ENCODE measurements around the gene UTP20.
"Not testable (repeated sequence)": the region's sequence is repeated elsewhere in the genome, so short reads cannot be mapped to it uniquely, and the experiment has no call there.

Gene UTP20

DNA sequence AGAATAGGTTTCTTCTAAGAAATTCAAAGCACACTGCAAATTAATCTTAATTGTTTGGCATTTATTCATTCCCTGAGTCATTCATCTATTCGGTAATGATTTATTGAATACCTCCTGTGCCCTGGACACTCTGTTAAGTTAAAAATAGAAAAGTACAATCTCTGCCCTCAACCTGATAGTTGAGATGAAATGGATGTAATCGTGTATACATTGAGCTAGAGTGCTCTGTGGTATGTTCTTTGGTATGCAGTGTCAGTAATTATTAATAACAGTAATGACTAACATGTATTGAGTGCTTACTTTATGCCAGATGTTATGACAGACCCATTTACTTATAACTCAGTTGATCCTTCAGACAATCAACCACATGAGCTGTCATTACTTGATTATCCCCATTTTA lies 47.6 kb downstream of the UTP20 start:
- DNase-seq, result no peak

- no peak for DNase-seq
Observed at GRCh38 chr12:101328917-101329316, 49.0 kb downstream of the UTP20 start.

GRCh38 chr12:101330631-101331030 lies 50.7 kb downstream of the UTP20 start:
- no peak for DNase-seq

GRCh38 chr12:101336437-101336836 lies 56.5 kb downstream of the UTP20 start:
- DNase-seq, result no peak

DNA sequence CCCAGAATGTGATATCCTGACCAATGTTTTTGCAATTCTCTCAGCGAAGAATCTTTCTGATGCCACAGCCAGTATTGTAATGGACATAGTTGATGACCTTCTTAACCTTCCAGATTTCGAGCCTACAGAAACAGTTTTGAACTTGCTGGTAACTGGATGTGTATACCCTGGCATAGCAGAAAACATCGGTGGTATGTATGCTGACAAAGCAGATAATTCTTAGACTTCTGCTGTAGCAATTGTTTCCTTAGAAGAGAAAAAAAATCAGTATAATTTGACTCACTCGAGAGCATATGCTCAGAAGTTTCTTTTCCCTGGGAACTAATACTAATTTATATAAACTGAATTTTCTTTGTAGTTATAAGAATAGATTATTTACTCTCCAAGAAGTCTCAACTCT lies 58.2 kb downstream of the UTP20 start:
- no peak for DNase-seq

DNA sequence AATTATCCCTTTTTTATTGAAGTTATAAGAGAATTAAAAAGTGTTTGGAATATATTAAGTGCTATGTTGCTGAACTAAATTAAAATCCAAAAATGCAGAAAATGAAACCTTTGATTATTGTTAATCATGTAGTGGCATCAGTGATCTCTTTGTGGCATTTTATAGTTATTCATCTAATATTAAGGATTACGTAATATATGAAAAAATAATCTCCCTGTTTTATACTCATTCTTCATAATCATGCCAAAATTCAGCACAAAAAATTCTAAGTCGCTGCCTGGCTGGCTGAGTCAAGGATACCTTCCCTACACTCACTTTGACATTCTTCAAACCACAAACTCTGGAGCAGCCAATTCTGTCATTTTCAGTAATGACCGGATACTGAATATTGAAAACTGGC lies 64.0 kb downstream of the UTP20 start:
- DNase-seq, result no peak

DNA sequence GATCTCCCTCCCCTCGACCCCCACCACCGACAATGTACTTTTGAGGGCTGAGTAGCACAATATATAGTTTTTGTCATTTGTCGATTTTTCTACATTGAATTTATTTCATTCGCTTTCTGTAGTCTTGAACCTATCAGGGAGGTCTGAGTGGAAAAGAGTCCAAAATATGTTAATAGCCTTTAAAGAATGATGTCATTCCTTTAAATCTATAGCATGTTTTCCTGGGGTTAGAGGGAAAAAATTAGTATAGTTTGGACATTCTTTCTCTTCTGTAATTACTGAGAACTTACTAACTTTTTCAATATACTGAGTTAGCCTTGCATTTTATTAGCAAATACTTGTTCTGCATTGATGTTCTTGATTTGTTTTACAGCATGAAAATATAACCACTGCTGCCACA lies 71.8 kb downstream of the UTP20 start:
- no peak for DNase-seq

GRCh38 chr12:101356794-101357193 lies 76.9 kb downstream of the UTP20 start:
- no peak for DNase-seq

- no peak for DNase-seq
Observed at GRCh38 chr12:101361455-101361854, 81.5 kb downstream of the UTP20 start.

DNA sequence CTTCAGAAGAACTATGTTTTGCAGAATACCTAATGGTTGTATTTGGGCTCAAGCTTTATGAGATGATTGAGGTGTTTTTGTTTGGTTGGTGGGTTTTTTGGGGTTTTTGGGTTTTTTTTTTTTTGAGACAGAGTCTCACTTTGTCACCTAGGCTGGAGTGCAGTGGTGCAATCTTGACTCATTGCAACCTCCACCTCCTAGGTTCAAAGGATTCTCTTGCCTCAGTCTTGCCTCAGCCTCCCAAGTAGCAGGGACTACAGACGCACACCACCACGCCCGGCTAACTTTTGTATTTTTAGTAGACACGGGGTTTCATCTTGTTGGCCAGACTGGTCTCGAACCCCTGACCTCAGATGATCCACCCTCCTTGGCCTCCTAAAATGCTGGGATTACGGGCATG lies 88.1 kb downstream of the UTP20 start:
- DNase-seq, result no peak

- no peak for DNase-seq
Observed at GRCh38 chr12:101372431-101372830, 92.5 kb downstream of the UTP20 start.

GRCh38 chr12:101375573-101375972 lies 95.7 kb downstream of the UTP20 start:
- no peak for DNase-seq

- DNase-seq, result no peak
Observed at GRCh38 chr12:101379149-101379548, 99.2 kb downstream of the UTP20 start.

DNA sequence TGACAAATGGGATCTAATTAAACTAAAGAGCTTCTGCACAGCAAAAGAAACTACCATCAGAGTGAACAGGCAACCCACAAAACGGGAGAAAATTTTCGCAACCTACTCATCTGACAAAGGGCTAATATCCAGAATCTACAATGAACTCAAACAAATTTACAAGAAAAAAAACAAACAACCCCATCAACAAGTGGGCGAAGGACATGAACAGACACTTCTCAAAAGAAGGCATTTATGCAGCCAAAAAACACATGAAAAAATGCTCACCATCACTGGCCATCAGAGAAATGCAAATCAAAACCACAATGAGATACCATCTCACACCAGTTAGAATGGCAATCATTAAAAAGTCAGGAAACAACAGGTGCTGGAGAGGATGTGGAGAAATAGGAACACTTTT lies 111.3 kb downstream of the UTP20 start:
- DNase-seq, result not testable (repeated sequence)

- DNase-seq, result no peak
Observed at GRCh38 chr12:101407049-101407435, 127.1 kb downstream of the UTP20 start.

DNA sequence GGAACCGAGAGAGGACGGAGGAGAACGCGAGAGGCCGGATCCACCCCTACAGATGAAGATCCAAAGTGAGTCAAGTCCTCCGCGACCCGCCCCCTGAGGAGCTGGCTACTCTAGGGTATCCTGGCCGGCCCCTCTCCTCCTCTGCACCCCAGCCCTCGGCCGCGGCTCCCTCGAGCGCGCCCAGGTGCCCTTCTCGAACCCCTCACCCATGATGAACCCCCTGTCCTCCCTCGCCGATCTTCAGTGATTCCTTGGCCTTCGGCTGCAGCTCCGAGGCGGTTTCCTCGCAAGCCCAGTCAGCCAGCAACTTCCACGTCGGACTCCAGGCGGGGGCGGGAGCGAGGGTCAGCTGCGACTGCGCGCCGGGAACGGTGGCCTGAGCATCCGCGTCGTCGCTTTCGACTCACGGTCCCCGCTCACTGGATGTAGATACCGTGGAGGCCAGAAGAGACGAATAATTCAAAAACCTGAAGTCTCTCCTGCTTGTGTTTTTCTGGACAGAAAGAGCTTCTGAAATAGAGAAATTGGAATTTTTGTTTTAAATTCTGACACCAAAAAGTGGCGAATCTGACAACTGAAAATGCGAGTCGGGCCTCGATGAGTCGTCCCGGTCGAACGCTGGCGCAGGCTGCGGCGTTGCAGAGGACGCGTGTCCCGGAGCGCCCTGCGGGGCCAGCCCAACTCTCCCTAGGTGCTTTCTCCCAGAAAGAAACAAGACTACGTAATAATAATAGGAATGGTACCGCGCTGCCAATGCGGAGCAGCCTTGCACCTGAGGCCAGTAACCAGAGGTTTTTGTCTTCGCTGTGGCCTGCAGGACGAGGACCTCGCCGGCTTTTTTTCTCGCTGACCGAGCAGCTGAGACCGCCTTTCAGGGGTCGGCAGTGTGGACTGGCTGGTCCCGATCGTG lies 127.8 kb downstream of the UTP20 start, which contains the start of gene ARL1:
TSS of gene ARL1 (minus strand) at position 337 of the 910 bp plus-strand sequence. CDS start at position 210, 127 bp downstream.
- peak; percentile 74 for DNase-seq

GRCh38 chr12:101410169-101410568 lies 130.3 kb downstream of the UTP20 start:
- not testable (repeated sequence) for DNase-seq

DNA sequence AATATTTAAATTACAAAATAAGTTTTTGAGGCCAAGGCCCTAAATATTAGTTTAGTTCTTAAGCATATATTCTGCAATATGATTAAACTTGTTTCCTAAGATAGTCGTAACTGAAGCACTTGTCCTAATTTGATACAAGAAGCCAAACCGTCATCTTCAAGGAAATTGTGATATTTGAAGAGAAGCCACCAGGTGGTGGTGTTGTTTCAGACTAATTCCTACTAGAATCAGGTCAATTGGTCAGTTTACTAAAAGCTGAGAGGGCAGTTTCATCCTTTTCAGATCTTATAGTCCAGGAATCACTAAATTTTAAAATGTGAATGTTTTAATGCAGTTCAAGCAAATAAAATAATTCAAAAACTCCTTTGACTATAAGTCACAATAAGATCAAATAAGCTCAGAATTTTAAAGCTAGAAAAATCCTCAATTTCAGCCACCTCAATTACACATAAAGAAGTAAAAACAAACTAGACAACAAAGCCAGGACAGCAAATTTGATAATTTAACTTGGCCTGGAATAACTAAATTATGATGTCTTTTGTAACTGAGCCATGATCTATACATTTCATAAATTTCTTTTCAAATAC lies 134.7 kb downstream of the UTP20 start:
- DNase-seq, result no peak

- no peak for DNase-seq
Observed at GRCh38 chr12:101415228-101415627, 135.3 kb downstream of the UTP20 start.

GRCh38 chr12:101422066-101422465 lies 142.2 kb downstream of the UTP20 start:
- DNase-seq, result not testable (repeated sequence)

- no peak for DNase-seq
Observed at GRCh38 chr12:101424620-101425019, 144.7 kb downstream of the UTP20 start.

GRCh38 chr12:101430456-101430855 lies 150.6 kb downstream of the UTP20 start:
- DNase-seq, result no peak

GRCh38 chr12:101436136-101436535 lies 156.2 kb downstream of the UTP20 start:
- DNase-seq, result no peak
